Loucy (cell line): ENCODE results near the gene PEX19.

ENCODE experiments used
- EZH2phosphoT487 ChIP-seq: fragments of 200-600 bp; IDR thresholded peaks from 2 replicates; pipeline ENCODE4 v1.6.1; 2018; ENCODE audit warnings: antibody characterized with exemption, mild to moderate bottlenecking, moderate library complexity, borderline replicate concordance
- TF ChIP-seq, protein P1 (sequence below): fragments of 200-600 bp; sonication (generic); conservative IDR thresholded peaks from 2 replicates; pipeline ENCODE4 v1.5.1; 2014; ENCODE audit warnings: mild to moderate bottlenecking, antibody characterized with exemption, low read length

DNA sequence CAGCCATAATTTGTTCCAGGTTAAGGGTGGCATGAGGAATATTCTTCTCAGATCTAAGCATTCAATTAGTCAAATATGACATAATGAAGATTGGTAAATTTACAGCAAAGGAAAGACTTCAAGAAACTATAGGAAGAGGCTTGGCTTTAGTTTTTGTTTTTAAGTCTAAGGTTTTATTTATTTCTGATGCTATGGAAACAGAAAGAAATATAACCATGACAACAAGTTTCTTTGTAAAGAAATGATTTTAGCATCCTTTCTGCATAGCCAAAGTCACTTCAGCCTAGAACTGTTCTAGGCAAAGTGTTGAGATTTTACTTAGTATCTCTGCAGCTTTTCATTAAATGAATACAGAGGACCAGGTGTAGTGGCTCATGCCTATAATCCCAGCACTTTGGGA lies 52.0 kb downstream of the PEX19 start:
- TF ChIP-seq, protein P1, sequence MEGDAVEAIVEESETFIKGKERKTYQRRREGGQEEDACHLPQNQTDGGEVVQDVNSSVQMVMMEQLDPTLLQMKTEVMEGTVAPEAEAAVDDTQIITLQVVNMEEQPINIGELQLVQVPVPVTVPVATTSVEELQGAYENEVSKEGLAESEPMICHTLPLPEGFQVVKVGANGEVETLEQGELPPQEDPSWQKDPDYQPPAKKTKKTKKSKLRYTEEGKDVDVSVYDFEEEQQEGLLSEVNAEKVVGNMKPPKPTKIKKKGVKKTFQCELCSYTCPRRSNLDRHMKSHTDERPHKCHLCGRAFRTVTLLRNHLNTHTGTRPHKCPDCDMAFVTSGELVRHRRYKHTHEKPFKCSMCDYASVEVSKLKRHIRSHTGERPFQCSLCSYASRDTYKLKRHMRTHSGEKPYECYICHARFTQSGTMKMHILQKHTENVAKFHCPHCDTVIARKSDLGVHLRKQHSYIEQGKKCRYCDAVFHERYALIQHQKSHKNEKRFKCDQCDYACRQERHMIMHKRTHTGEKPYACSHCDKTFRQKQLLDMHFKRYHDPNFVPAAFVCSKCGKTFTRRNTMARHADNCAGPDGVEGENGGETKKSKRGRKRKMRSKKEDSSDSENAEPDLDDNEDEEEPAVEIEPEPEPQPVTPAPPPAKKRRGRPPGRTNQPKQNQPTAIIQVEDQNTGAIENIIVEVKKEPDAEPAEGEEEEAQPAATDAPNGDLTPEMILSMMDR = no peak
- no peak for TF ChIP-seq EZH2phosphoT487
